ENCODE results near the gene RAB1B.
A peak's percentile ranks its signal among the peaks of the same experiment; 100 is the strongest.
"Not testable (repeated sequence)": the region's sequence is repeated elsewhere in the genome, so short reads cannot be mapped to it uniquely, and the experiment has no call there.

The RAB1B gene

GRCh38 chr11:66267379-66268243, 828 bp upstream of the RAB1B start:
- peak; percentile 72 to 78 for DNase-seq

GRCh38 chr11:66268952-66269905, 790 bp downstream of the RAB1B start:
- DNase-seq = peak; percentile 40 to 65

GRCh38 chr11:66271816-66272215, 3.4 kb downstream of the RAB1B start:
- DNase-seq = no peak

GRCh38 chr11:66272596-66272995, 4.2 kb downstream of the RAB1B start:
- no peak for DNase-seq

GRCh38 chr11:66274219-66274618, 5.8 kb downstream of the RAB1B start:
- DNase-seq = no peak

GRCh38 chr11:66275396-66275795, 7.0 kb downstream of the RAB1B start:
- DNase-seq = no peak

- no peak for DNase-seq
Measured at GRCh38 chr11:66275984-66276612, 7.7 kb downstream of the RAB1B start.

- DNase-seq = not testable (repeated sequence)
Measured at GRCh38 chr11:66276619-66277018, 8.2 kb downstream of the RAB1B start.

- DNase-seq = not testable (repeated sequence)
Measured at GRCh38 chr11:66277064-66277463, 8.6 kb downstream of the RAB1B start.

GRCh38 chr11:66277471-66278362, 9.3 kb downstream of the RAB1B start, which contains the start of gene CNIH2:
CNIH2 (plus strand) TSS chr11:66278175; CDS start chr11:66278457, 282 bp downstream.
- peak in 1 of 2 experiments; percentile 11 for DNase-seq

- no peak for DNase-seq
Measured at GRCh38 chr11:66278363-66279091, 10.1 kb downstream of the RAB1B start.

- no peak for DNase-seq
Measured at GRCh38 chr11:66279092-66279734, 10.8 kb downstream of the RAB1B start.

GRCh38 chr11:66280428-66280827, 12.0 kb downstream of the RAB1B start:
- DNase-seq = no peak

GRCh38 chr11:66281001-66281400, 12.6 kb downstream of the RAB1B start:
- no peak for DNase-seq

GRCh38 chr11:66281776-66282467, 13.5 kb downstream of the RAB1B start:
- DNase-seq = no peak

GRCh38 chr11:66282468-66283455, 14.3 kb downstream of the RAB1B start:
- peak; percentile 90 to 91 for DNase-seq

GRCh38 chr11:66283461-66284105, 15.1 kb downstream of the RAB1B start:
- no peak for DNase-seq

GRCh38 chr11:66284526-66285078, 16.2 kb downstream of the RAB1B start:
- DNase-seq = no peak

Measured in Kasumi-1 (cell line).